GM21723 (cell line): ENCODE measurements around the gene CCDC43.
A peak's percentile ranks its signal among the peaks of the same experiment; 100 is the strongest.
"Not testable (repeated sequence)": the region's sequence is repeated elsewhere in the genome, so short reads cannot be mapped to it uniquely, and the experiment has no call there.

Source experiments
- ATAC-seq: cut with Tn5 transposase; IDR thresholded peaks from one replicate; pipeline ENCODE4 v1.9.1; 2021; ENCODE audit warnings: mild to moderate bottlenecking, moderate library complexity; ENCODE audit not compliant: unreplicated experiment

CCDC43 gene, protein sequence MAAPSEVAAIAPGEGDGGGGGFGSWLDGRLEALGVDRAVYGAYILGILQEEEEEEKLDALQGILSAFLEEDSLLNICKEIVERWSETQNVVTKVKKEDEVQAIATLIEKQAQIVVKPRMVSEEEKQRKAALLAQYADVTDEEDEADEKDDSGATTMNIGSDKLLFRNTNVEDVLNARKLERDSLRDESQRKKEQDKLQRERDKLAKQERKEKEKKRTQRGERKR

DNA sequence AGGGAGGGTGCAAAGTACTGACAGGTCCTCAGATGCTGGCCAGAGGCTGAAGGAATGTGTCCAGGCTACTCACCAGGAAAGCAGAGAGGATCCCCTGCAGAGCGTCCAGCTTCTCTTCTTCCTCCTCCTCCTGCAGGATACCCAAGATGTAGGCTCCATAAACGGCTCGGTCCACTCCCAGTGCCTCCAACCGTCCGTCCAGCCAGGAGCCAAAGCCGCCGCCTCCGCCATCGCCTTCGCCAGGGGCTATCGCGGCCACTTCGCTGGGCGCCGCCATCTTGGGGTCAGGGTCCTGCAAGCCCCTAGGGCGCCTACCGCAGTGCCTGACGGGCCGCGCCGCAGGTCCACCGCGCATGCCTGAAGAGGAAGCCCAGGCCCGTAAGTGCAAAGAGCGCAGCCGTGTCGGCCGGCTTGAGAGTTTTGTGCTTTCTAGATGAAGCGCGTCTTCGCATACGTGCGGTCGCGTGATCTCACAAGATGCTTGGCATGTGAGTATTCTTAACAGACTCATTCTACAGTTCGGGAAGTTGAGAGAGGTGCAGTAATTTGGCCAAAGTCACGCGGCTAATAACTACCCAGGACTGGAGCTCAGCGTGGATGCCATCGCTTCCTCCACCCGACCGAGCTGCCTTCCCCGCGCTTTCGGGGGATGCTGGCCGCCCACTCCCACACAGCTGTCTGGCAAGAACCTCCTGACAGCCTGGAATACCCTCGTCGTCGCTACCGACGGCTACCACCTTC is at the start of gene CCDC43:
CCDC43 (minus strand) TSS at position 300 of the 741 bp plus-strand sequence; CDS start at position 277, 23 bp downstream.
- ATAC-seq: peak; percentile 78

DNA sequence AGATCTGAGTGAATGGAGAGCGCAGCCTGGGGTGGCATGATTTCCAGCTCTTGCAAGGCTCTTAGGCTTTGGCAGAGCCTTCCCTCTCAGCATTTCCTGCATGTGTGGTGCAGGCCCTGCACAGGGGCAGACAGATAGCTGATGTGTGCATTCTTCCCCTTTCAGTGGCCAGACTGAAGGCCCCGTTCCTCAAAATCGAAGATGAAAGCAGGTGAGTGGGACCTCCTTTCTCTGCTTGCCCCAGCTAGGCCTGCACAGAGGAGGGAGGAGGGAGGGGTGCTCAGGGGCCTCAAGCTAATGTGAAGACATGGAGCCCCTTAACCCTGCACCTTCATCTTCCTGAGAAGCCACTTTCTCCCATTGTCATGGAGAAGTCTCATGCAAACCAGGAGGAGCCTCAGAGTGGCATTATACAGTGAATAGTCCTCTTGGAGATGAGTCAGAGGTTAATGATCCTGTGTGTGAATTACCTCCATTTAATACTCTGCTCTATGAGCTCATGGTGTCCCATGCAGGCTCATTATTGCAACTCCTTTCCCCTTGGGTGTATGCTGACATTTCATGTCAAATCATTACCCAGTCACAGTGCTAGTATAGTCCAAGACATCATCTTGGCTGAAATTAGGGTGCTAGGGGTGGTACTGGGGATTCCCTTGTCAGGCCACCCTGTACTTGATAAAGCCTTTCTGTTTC is 48.8 kb upstream of the CCDC43 start:
- ATAC-seq: no peak

DNA sequence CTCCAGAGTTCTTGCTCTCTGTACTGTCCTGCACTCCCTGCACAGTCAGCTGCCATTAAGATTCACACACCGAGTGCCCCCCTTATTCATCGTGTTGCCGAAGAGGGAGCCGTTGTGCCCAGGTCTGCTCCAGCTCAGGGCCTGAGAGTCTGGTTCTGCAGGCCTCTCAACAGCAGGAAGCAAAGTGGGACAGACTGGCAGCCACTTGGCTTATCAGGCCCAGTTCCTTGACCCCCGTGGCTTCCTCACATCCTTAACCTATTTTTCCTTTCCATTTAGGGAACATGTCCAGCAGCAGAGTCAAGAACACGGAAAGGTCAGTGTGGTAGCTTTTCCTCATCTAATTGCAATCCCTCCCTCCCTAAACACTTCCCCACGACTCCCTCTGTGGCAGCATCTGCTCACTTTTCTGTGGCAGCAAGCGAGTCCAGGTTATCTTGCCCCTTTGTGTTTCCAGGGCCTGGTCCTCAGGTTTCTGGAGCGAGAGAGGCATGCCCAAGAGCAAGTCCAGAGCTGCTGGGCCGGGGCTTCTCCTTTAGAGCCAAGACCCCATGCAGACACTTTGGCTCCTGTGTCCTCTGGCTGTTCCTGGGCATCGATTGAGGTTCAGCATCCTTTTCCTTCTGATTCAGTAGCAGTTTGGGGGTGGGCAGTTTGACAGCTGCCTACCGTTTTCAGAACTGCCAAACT is 47.1 kb upstream of the CCDC43 start:
- no peak for ATAC-seq

DNA sequence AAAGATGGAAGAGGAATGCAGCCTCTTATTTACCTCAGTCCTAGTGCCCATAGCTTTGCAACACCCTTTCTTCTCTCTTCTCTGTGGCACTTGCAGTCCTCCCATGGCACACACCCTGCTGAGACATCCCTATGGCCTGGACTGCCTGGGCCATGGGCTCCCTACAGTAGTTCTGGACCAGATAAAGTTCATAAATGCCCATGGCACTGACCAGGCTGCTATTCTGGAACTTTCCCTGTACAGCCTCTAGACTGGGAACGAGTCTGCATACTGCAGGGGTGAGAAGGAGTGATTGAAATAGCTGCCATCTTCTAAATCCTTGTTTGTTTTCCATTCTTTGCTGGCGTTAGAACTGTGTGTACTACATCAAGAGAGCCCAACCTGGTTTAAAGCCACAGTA is 44.7 kb upstream of the CCDC43 start:
- no peak for ATAC-seq

DNA sequence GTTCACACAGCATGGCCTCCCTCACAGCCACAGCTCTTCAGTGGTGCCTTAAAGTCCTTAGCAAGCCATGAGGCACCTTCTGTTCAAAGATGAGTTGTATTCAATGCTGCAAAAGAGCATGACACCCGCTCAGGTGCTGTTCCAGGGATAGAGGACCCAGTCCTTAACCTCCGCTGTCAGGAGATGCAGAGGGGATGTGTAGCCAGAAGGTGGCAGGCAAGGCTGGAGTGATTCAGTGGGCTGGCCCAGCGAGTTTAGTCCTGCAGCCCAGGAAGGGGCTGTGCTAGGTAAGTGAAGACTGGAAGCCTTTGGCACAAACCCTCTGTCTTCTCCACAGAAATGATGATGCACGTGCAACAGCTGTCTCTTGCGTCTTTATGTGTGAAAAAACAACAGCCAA is 44.2 kb upstream of the CCDC43 start:
- ATAC-seq: no peak

DNA sequence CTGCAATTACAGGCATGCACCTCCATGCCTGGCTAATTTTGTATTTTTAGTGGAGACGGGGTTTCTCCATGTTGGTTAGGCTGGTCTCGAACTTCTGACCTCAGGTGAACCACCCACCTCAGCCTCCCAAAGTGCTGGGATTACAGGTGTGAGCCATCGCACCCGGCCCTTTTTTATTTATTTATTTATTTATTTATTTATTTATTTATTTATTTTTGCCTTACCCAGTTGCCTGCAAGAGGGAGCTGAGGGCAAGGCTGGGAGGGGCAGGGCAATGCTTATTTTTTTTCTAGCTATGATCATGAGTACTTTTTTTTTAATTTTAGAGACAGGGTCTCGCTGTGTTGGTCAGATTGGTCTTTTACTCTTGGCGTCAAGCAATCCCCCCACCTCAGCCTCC is 36.5 kb upstream of the CCDC43 start:
- not testable (repeated sequence) for ATAC-seq

DNA sequence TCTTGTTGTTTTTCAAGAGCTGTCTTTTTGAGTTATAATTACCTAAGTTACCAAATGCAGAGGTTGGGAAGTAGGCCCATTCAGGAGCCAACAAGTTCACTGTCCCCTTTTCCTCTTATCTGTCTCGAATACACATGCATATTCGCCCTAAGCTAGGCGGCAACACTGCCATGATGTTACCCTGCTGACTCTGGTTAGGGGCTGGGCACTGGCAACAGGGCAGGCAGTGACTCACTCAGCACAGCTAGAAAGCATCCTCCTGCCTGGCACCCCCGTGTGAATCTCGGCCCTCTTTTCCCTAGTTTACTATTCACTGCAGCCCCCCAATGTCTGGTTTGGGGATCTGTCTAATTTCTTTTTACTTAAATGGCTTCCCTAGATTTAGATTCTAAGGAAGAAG is 32.7 kb upstream of the CCDC43 start:
- no peak for ATAC-seq

DNA sequence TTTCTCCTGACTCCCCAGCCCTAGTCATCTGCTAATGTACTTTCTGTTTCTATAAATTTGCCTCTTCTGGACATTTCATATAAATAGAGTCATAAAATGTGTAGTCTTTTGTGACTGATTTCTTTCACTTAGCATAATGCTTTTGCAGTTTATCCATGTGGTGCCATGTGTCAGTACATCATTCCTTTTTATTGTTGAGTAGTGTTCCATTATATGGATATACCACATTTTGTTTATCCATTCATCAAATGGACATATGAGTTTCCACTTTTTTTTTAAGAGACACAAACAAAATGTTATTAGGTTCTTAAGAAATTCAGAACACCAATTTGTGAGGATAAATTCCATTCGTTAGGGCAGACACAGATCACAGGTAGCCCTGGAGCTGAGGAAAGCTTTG is 29.9 kb upstream of the CCDC43 start:
- no peak for ATAC-seq

DNA sequence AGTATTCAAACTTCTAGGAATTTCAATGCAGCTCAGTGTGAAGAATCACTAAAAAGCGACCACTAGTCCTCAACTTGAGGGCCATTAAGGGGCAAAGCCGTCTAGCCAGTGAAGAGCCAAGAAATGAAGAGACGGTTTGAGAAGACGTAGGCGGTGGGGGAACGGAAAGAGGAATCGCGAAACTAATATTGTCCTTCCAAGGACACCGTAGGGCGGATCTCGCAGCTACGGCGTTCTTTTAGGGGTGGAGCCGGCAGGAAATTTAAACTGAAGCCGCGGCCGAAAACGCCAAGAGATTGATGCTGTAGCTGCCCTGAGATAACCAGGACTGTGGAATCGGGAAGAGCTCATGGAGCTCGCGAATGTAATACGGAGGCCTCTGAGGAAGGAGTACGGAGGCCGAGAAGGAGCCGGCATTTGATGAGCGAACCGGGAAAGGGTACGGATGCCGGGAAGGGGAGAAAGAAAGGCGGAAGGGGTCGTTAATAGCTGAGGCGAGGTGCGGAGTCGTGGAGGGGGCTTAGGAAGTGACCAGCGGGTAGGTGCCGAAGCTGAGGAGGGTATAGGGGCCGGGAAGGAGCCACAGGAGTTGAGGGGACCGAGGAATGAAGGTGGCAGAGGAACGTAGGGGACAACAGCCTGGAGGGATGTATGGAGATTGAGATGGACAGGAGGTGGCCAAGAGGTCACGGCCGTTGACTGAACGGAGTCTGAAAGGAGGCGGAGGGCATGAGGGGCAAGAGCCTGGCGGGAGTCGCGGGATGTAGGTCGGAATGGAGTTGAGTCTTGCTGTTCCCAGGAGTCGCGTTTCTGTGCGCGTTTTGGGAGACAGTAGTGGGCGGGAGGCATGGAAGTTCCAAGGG is 19.1 kb upstream of the CCDC43 start, which contains the start of gene DBF4B:
DBF4B (plus strand) TSS at position 265 of the 863 bp plus-strand sequence; CDS start at position 421, 156 bp downstream.
- ATAC-seq: no peak

DNA sequence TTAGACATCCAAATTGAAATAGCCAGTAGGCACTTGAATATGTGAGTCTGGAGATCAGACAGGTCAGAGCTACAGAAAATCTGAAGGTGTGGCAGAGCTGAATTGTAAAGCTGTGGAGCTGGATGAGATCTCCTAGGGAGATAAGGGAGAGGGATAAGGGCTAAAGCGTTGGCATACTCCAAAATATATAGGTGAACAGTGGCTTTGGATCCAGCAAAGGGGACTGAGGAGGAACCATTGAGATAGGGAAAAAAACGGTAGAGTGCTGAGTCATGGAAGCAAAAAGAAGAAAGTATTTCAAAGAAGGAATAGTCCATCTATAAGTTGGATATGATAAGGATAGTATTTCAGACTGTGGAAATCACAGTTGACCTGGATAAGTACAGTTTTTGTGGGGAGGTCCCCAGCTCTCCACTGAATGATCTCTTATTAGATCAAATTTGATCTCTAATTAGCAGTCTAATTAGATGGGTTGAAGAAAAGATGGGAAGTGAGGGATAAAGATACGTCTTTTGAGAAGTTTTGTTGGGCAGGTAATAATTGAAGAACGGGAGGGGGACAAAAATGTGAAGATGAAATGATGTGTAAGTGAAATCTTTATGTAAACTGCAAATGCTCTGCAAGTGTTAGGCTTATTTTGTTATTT is 18.3 kb upstream of the CCDC43 start:
- ATAC-seq: no peak

DNA sequence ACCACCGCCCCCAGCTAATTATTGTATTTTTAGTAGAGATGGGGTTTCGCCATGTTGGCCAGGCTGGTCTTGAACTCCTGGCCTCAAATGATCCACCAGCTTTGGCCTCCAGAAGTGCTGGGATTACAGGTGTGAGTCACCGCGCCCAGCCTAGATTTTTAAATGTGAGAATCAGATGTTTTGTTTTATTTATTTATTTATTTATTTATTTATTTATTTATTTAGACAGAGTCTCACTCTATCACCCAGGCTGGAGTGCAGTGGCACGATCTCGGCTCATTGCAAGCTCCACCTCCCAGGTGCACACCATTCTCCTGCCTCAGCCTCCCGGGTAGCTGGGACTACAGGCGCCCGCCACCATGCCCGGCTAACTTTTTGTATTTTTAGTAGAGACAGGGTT is 10.7 kb upstream of the CCDC43 start:
- ATAC-seq: not testable (repeated sequence)

DNA sequence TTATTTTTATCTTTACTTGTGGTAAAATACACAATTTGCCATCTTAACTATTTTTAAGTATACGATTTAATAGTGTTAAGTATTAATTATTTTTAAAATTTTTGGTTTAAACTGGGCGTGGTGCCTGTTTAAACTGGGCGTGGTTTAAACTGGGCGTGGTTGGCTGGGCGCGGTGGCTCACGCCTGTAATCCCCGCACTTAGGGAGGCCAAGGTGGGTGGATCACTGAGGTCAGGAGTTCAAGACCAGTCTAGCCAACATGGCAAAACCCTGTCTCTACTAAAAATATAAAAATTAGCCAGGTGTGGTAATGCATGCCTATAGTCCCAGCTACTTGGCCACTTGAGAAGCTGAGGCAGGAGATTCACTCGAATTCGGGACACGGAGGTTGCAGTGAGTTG is 4.0 kb upstream of the CCDC43 start:
- no peak for ATAC-seq

DNA sequence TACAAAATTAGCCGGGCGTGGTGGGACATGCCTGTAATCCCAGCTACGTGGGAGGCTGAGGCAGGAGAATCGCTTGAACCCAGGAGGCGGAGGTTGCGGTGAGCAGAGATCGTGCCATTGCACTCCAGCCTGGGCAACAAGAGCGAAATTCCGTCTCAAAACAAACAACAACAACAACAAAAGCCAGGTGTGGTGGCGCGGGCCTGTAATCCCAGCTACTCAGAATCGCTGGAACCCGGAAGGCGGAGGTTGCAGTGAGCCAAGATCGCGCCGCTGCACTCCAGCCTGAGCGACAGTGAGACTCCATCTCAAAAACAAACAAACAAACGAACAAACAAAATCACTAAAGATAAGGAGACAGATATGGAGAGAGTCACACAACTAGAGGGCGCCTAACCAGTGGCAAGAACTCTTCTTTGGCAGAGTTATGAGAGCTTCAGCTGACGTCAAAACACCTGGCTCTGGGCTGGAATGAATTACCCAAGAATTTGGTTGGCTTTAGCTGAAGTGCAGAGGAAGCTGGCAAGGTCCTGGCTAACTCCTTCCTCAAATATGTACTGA is 1.2 kb upstream of the CCDC43 start:
- not testable (repeated sequence) for ATAC-seq

DNA sequence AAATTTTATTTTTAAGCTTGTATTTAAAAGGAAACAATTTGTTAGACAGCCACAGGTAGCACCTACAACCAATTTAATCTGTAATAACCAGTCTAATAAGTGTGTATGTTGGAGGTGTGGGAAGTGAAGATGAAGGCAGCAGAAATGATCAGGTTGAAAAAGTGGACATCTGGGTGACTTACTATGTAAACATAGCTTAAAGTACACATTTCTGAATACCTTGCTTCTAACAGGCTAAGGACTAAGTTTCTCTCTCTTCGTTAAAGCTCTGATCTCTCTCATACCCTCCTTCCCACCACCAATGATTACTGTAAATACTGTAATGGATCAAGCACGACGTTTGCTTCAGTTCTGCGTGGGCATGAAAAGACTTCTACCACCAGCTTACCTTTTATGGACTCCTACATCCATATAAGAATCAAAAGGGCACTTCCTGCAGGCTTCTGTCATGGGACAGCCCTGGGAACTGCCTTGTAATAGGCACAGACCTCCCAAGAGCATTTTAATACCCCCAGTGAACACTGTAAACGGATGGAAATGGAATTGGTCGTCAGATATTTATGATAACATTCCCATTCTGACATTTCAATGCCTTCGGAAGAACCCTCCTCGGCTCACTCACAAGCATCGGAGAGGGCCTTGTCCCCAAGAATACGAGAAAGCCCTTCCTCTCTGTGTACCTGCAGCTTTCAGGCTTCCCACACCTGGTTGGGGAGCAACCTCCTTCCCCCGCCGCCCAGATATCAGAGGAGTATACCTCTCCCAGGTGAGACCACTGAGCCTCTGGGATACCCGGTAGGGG is 700 bp downstream of the CCDC43 start:
- no peak for ATAC-seq

DNA sequence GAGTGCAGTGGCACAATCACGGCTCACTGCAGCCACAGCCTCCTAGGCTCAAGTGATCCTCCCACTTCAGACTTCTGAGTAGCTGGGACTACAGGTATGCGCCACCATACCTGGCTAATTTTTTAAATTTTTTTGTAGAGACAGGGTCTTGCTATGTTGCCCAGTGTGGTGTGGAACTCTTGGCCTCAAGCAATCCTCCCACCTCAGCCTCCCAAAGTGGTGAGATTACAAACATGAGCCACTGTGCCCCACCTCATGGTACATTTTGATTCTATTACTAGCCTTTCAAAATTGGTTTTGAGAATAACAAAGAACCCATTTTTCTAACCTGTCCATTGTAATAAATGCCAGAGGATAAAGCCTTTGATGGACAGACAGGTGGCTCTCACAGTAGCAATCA is 1.4 kb downstream of the CCDC43 start:
- ATAC-seq: no peak

DNA sequence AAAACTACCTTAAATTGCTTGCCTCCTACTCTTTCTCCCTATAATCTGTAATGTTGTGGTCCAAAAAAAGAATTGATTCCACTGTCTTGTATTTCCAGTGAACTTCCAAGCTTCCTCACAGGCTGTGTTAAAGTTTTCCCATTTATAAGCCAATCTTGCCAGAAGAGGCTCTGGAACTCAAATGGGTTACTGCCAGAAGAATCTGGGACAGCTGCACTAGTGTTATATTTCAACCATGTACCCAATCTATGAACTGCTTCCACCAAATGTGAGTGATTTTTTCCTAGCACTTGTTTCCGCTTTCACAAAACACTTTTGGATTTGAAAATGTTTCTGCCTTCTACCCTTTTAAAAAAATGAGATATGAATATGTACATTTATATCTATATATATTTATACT is 1.8 kb downstream of the CCDC43 start:
- no peak for ATAC-seq

DNA sequence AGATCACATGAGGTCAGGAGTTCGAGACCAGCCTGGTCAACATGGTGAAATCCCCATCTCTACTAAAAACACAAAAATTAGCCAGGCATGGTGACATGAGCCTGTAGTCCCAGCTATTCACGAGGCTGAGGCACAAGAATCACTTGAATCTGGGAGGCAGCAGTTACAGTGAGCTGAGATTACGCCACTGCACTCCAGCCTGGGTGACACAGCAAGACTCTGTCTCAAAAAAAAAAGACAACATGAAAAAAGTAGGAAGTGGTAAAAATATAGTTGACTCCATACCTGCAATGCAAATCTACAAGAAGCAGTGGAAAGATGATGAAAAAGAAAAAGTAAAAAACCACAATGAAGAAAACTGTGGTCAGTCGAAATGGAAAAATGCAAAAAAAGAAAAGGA is 6.3 kb downstream of the CCDC43 start:
- ATAC-seq: not testable (repeated sequence)

DNA sequence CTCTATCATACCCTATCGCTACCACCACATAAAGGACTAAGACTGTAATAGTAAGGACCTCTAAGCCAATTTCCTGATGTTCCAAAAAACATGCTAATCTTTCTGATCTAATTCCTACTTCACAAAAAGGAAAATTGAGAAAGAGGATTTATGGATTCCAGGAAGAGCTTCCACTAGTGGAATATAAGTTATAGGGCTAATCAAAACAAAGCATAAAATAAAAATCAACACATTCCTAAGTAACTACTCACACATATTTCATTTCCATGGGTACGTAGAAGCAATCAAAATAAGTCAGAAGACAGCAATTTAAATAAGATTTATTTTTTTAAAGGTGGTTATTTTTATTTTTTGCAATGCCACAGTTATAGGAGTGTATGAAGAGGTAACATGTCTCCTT is 12.4 kb downstream of the CCDC43 start:
- no peak for ATAC-seq

DNA sequence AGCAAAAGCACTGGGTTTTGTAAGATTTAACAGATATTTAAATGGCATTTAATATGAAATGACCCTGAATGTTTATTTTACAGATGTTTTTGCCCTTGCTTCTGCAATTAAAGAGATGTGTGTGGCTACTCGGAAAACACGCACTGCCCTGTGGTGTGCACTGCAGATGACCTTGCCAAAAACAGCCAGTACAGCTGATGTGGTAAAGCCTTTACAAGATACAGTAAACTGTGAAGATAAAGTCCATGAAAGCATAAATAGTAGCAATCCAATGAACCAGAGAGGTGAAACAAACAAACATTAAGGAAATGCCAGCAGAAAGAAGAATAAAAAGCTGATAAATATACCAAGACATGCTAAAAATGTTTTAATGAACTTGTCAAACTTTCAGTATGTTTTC is 15.7 kb downstream of the CCDC43 start:
- ATAC-seq: no peak
